GM12878 (cell line): ENCODE measurements around the gene BAG5. TPM values are rescaled to one million over a fixed set of nuclear protein-coding genes. Genes with fewer than 3 reads are reported as not detected.

Source experiments
- KAT2A ChIP-seq: conservative IDR thresholded peaks from 2 replicates; pipeline ENCODE4 v1.6.1; 2011; ENCODE audit warnings: low read depth, low read length; ENCODE audit not compliant: control insufficient read depth
- NBN ChIP-seq: fragments of 450-650 bp; IDR thresholded peaks from 2 replicates; pipeline ENCODE4 v1.6.1; 2016
- SRF ChIP-seq, 2 experiments: IDR thresholded peaks; 2 replicates each; pipeline ENCODE4 v1.6.1; 2011; ENCODE audit warnings: low read depth in 2 of 2, low read length in 2 of 2, mild to moderate bottlenecking in 1 of 2, moderate library complexity in 1 of 2
- polyA plus RNA-seq, 11 experiments: library from polyadenylated mRNA; depleted of rRNA in 4 of 11; unstranded in 6 of 11; stranded (reverse) in 5 of 11; fragments of >200 nt; fragmentation: Nextera tagmentation in 4 of 11; fragmentation: Illumina TruSeq in 1 of 11; extraction: Ambion mirVana in 4 of 11; extraction: Trizol in 1 of 11; gene quantifications; 1 replicate in 1 of 11; 2 replicates in 10 of 11; pipeline versions ENCODE4 v1.2.1 to v1.2.3, GENCODE V29; 2011 to 2016; ENCODE audit warnings: inconsistent platforms in 2 of 11, missing spikeins in 2 of 11, low read depth in 1 of 11
- small RNA-seq: library from RNA; depleted of rRNA; stranded (forward); fragments of <200 nt; gene quantifications from one replicate; pipeline ENCODE3, GENCODE V24; 2014
- total RNA-seq, 4 experiments: library from RNA; depleted of rRNA in 3 of 4; stranded (reverse); fragments of >200 nt in 3 of 4; fragmentation: Illumina TruSeq in 1 of 4; extraction: Trizol in 1 of 4; gene quantifications; 2 replicates each; pipeline versions ENCODE4 v1.2.1 to v1.2.3, GENCODE V29; 2013 to 2021
- TF ChIP-seq, protein P1 (sequence below): IDR thresholded peaks from 2 replicates; pipeline ENCODE4 v1.6.1; 2012; ENCODE audit warnings: improper control_type of control experiment, low read depth, low read length; ENCODE audit not compliant: insufficient replicate concordance
- TF ChIP-seq, protein P2 (sequence below): fragments of 150-350 bp; IDR thresholded peaks from 2 replicates; pipeline ENCODE4 v1.6.1; 2016; ENCODE audit warnings: low read depth, low read length
- TF ChIP-seq, protein P3 (sequence below): fragments of 450-650 bp; IDR thresholded peaks from 2 replicates; pipeline ENCODE4 v1.6.1; 2014; ENCODE audit warnings: mild to moderate bottlenecking
- TF ChIP-seq, protein P4 (sequence below): IDR thresholded peaks from 2 replicates; pipeline ENCODE4 v1.6.1; 2012; ENCODE audit warnings: low read depth, low read length, improper control_type of control experiment

Gene BAG5
- total and polyA plus RNA-seq, 10 of the 15 experiments (the other 5 are each of a cell fraction or from before 2014, with no cell fraction given): 9.9 to 30.5 (median 20.1) TPM

DNA sequence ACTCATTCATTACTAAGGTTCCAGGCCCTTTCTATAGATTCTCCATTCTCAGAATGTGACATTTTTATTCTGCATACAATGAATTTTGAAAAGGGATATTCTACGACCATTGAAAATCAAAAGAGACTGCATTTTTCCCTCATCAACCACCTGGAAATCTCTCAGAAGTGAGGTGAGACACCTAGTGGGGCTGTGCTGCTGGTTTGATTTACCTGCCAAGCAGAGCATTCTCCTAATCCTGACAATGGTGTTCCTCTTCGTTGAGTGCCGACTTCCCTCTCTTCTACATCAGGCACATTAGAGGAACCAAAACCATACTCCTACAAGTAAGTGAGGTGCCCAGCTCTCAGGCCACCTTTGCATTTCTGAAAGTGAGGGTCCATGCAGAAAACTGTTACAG, 54.7 kb downstream of the BAG5 start (continued):
- TF ChIP-seq, protein P1, sequence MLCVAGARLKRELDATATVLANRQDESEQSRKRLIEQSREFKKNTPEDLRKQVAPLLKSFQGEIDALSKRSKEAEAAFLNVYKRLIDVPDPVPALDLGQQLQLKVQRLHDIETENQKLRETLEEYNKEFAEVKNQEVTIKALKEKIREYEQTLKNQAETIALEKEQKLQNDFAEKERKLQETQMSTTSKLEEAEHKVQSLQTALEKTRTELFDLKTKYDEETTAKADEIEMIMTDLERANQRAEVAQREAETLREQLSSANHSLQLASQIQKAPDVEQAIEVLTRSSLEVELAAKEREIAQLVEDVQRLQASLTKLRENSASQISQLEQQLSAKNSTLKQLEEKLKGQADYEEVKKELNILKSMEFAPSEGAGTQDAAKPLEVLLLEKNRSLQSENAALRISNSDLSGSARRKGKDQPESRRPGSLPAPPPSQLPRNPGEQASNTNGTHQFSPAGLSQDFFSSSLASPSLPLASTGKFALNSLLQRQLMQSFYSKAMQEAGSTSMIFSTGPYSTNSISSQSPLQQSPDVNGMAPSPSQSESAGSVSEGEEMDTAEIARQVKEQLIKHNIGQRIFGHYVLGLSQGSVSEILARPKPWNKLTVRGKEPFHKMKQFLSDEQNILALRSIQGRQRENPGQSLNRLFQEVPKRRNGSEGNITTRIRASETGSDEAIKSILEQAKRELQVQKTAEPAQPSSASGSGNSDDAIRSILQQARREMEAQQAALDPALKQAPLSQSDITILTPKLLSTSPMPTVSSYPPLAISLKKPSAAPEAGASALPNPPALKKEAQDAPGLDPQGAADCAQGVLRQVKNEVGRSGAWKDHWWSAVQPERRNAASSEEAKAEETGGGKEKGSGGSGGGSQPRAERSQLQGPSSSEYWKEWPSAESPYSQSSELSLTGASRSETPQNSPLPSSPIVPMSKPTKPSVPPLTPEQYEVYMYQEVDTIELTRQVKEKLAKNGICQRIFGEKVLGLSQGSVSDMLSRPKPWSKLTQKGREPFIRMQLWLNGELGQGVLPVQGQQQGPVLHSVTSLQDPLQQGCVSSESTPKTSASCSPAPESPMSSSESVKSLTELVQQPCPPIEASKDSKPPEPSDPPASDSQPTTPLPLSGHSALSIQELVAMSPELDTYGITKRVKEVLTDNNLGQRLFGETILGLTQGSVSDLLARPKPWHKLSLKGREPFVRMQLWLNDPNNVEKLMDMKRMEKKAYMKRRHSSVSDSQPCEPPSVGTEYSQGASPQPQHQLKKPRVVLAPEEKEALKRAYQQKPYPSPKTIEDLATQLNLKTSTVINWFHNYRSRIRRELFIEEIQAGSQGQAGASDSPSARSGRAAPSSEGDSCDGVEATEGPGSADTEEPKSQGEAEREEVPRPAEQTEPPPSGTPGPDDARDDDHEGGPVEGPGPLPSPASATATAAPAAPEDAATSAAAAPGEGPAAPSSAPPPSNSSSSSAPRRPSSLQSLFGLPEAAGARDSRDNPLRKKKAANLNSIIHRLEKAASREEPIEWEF: no peak
- TF ChIP-seq, protein P2, sequence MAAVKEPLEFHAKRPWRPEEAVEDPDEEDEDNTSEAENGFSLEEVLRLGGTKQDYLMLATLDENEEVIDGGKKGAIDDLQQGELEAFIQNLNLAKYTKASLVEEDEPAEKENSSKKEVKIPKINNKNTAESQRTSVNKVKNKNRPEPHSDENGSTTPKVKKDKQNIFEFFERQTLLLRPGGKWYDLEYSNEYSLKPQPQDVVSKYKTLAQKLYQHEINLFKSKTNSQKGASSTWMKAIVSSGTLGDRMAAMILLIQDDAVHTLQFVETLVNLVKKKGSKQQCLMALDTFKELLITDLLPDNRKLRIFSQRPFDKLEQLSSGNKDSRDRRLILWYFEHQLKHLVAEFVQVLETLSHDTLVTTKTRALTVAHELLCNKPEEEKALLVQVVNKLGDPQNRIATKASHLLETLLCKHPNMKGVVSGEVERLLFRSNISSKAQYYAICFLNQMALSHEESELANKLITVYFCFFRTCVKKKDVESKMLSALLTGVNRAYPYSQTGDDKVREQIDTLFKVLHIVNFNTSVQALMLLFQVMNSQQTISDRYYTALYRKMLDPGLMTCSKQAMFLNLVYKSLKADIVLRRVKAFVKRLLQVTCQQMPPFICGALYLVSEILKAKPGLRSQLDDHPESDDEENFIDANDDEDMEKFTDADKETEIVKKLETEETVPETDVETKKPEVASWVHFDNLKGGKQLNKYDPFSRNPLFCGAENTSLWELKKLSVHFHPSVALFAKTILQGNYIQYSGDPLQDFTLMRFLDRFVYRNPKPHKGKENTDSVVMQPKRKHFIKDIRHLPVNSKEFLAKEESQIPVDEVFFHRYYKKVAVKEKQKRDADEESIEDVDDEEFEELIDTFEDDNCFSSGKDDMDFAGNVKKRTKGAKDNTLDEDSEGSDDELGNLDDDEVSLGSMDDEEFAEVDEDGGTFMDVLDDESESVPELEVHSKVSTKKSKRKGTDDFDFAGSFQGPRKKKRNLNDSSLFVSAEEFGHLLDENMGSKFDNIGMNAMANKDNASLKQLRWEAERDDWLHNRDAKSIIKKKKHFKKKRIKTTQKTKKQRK: no peak
- TF ChIP-seq SRF (IDR thresholded peaks at IDR 0.05; ENCODE audit: low read depth in 2 of 2, low read length in 2 of 2) (no peak), NBN (no peak), KAT2A (no peak)
- TF ChIP-seq, protein P3, sequence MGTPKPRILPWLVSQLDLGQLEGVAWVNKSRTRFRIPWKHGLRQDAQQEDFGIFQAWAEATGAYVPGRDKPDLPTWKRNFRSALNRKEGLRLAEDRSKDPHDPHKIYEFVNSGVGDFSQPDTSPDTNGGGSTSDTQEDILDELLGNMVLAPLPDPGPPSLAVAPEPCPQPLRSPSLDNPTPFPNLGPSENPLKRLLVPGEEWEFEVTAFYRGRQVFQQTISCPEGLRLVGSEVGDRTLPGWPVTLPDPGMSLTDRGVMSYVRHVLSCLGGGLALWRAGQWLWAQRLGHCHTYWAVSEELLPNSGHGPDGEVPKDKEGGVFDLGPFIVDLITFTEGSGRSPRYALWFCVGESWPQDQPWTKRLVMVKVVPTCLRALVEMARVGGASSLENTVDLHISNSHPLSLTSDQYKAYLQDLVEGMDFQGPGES: no peak
- TF ChIP-seq, protein P4, sequence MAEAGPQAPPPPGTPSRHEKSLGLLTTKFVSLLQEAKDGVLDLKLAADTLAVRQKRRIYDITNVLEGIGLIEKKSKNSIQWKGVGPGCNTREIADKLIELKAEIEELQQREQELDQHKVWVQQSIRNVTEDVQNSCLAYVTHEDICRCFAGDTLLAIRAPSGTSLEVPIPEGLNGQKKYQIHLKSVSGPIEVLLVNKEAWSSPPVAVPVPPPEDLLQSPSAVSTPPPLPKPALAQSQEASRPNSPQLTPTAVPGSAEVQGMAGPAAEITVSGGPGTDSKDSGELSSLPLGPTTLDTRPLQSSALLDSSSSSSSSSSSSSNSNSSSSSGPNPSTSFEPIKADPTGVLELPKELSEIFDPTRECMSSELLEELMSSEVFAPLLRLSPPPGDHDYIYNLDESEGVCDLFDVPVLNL: no peak
- TF ChIP-seq, all 136 proteins: peak for 0

Small RNAs within 50 kb of the gene (small RNA-seq; reads per million reads assigned to genes)
- gene RNU4-68P (not detected), gene RNU7-160P (not detected)

Other genes starting within 250 kb of the BAG5 start
Only the 7 nearest of the 8 such genes appear.
- 39.6 and 43.3 TPM in 2 replicates for gene MARK3, start 177.2 kb downstream of the BAG5 start, total RNA-seq (2014; rRNA removed)
- gene MARK3, start 177.2 kb downstream of the BAG5 start, total RNA-seq (2014; rRNA removed; fragmentation: Illumina TruSeq; extraction: Trizol): 48.0 and 48.3 TPM in 2 replicates
- gene MARK3, start 177.2 kb downstream of the BAG5 start, total RNA-seq (2021): 51.9 and 59.3 TPM in 2 replicates
- gene MARK3, start 177.2 kb downstream of the BAG5 start, polyA plus RNA-seq (2011; rRNA removed): 75.1 and 85.6 TPM in 2 replicates
- 50.7 and 52.0 TPM in 2 replicates for gene MARK3, start 177.2 kb downstream of the BAG5 start, polyA plus RNA-seq (2014; fragmentation: Illumina TruSeq; extraction: Trizol)
- 10 to 100 TPM; 10.7 to 19.8 TPM for gene MARK3, start 177.2 kb downstream of the BAG5 start, polyA plus RNA-seq (2014; fragmentation: Nextera tagmentation; extraction: Ambion mirVana)
- 43.2 and 49.9 TPM in 2 replicates for gene MARK3, start 177.2 kb downstream of the BAG5 start, polyA plus RNA-seq (2014; rRNA removed)
- 10 to 100 TPM; 28.6 to 31.0 TPM for gene MARK3, start 177.2 kb downstream of the BAG5 start, polyA plus RNA-seq (2016; fragmentation: Nextera tagmentation; extraction: Ambion mirVana)
- gene CKB, start 39.8 kb downstream of the BAG5 start, total RNA-seq (2014; rRNA removed): 2.0 and 5.2 TPM in 2 replicates
- gene CKB, start 39.8 kb downstream of the BAG5 start, total RNA-seq (2014; rRNA removed; fragmentation: Illumina TruSeq; extraction: Trizol): 0.37 and 0.40 TPM in 2 replicates
- 3.6 and 5.5 TPM in 2 replicates for gene CKB, start 39.8 kb downstream of the BAG5 start, total RNA-seq (2021)
- gene CKB, start 39.8 kb downstream of the BAG5 start, polyA plus RNA-seq (2011; rRNA removed): 4.9 and 6.1 TPM in 2 replicates
- 0.46 TPM in 1 of 2 replicates, not detected in the other for gene CKB, start 39.8 kb downstream of the BAG5 start, polyA plus RNA-seq (2014; fragmentation: Illumina TruSeq; extraction: Trizol)
- under 1 TPM; 0.48 to 0.90 TPM for gene CKB, start 39.8 kb downstream of the BAG5 start, polyA plus RNA-seq (2014; fragmentation: Nextera tagmentation; extraction: Ambion mirVana)
- gene CKB, start 39.8 kb downstream of the BAG5 start, polyA plus RNA-seq (2014; rRNA removed): 2.8 and 9.0 TPM in 2 replicates
- 1 to 10 TPM; 2.6 to 3.3 TPM for gene CKB, start 39.8 kb downstream of the BAG5 start, polyA plus RNA-seq (2016; fragmentation: Nextera tagmentation; extraction: Ambion mirVana)
- gene TRMT61A, start 33.5 kb downstream of the BAG5 start, total RNA-seq (2014; rRNA removed): 13.5 and 18.2 TPM in 2 replicates
- gene TRMT61A, start 33.5 kb downstream of the BAG5 start, total RNA-seq (2014; rRNA removed; fragmentation: Illumina TruSeq; extraction: Trizol): 3.7 and 4.7 TPM in 2 replicates
- gene TRMT61A, start 33.5 kb downstream of the BAG5 start, total RNA-seq (2021): 15.6 and 17.9 TPM in 2 replicates
- 2.4 and 5.1 TPM in 2 replicates for gene TRMT61A, start 33.5 kb downstream of the BAG5 start, polyA plus RNA-seq (2011; rRNA removed)
- 0.46 and 1.4 TPM in 2 replicates for gene TRMT61A, start 33.5 kb downstream of the BAG5 start, polyA plus RNA-seq (2014; fragmentation: Illumina TruSeq; extraction: Trizol)
- gene TRMT61A, start 33.5 kb downstream of the BAG5 start, polyA plus RNA-seq (2014; fragmentation: Nextera tagmentation; extraction: Ambion mirVana): under 1 TPM; 0.11 to 0.38 TPM
- 17.6 and 20.4 TPM in 2 replicates for gene TRMT61A, start 33.5 kb downstream of the BAG5 start, polyA plus RNA-seq (2014; rRNA removed)
- gene TRMT61A, start 33.5 kb downstream of the BAG5 start, polyA plus RNA-seq (2016; fragmentation: Nextera tagmentation; extraction: Ambion mirVana): 10 to 100 TPM; 19.8 to 21.9 TPM
- gene COA8, start 303 bp upstream of the BAG5 start, total RNA-seq (2014; rRNA removed): 23.7 and 37.3 TPM in 2 replicates
- gene COA8, start 303 bp upstream of the BAG5 start, total RNA-seq (2014; rRNA removed; fragmentation: Illumina TruSeq; extraction: Trizol): 22.7 and 24.2 TPM in 2 replicates
- 29.0 and 34.7 TPM in 2 replicates for gene COA8, start 303 bp upstream of the BAG5 start, total RNA-seq (2021)
- gene COA8, start 303 bp upstream of the BAG5 start, polyA plus RNA-seq (2011; rRNA removed): 20.5 and 29.0 TPM in 2 replicates
- 27.4 and 30.6 TPM in 2 replicates for gene COA8, start 303 bp upstream of the BAG5 start, polyA plus RNA-seq (2014; fragmentation: Illumina TruSeq; extraction: Trizol)
- gene COA8, start 303 bp upstream of the BAG5 start, polyA plus RNA-seq (2014; fragmentation: Nextera tagmentation; extraction: Ambion mirVana): 10 to 100 TPM in 1 of 2 experiments, 1 to 10 TPM in 1; 6.1 to 11.3 TPM
- gene COA8, start 303 bp upstream of the BAG5 start, polyA plus RNA-seq (2014; rRNA removed): 32.8 and 33.7 TPM in 2 replicates
- gene COA8, start 303 bp upstream of the BAG5 start, polyA plus RNA-seq (2016; fragmentation: Nextera tagmentation; extraction: Ambion mirVana): 10 to 100 TPM; 67.6 to 69.5 TPM
- gene KLC1, start 66.6 kb upstream of the BAG5 start, total RNA-seq (2014; rRNA removed): 95.2 and 105 TPM in 2 replicates
- 68.9 and 71.4 TPM in 2 replicates for gene KLC1, start 66.6 kb upstream of the BAG5 start, total RNA-seq (2014; rRNA removed; fragmentation: Illumina TruSeq; extraction: Trizol)
- gene KLC1, start 66.6 kb upstream of the BAG5 start, total RNA-seq (2021): 102 and 113 TPM in 2 replicates
- gene KLC1, start 66.6 kb upstream of the BAG5 start, polyA plus RNA-seq (2011; rRNA removed): 85.2 and 120 TPM in 2 replicates
- 39.2 and 44.2 TPM in 2 replicates for gene KLC1, start 66.6 kb upstream of the BAG5 start, polyA plus RNA-seq (2014; fragmentation: Illumina TruSeq; extraction: Trizol)
- 10 to 100 TPM in 1 of 2 experiments, 1 to 10 TPM in 1; 5.5 to 15.5 TPM for gene KLC1, start 66.6 kb upstream of the BAG5 start, polyA plus RNA-seq (2014; fragmentation: Nextera tagmentation; extraction: Ambion mirVana)
- 137 and 140 TPM in 2 replicates for gene KLC1, start 66.6 kb upstream of the BAG5 start, polyA plus RNA-seq (2014; rRNA removed)
- 10 to 100 TPM; 75.7 to 76.5 TPM for gene KLC1, start 66.6 kb upstream of the BAG5 start, polyA plus RNA-seq (2016; fragmentation: Nextera tagmentation; extraction: Ambion mirVana)
- gene XRCC3, start 152.8 kb upstream of the BAG5 start, total RNA-seq (2014; rRNA removed): 48.2 and 50.9 TPM in 2 replicates
- 24.1 and 28.6 TPM in 2 replicates for gene XRCC3, start 152.8 kb upstream of the BAG5 start, total RNA-seq (2014; rRNA removed; fragmentation: Illumina TruSeq; extraction: Trizol)
- gene XRCC3, start 152.8 kb upstream of the BAG5 start, total RNA-seq (2021): 35.8 and 44.8 TPM in 2 replicates
- 19.0 and 25.6 TPM in 2 replicates for gene XRCC3, start 152.8 kb upstream of the BAG5 start, polyA plus RNA-seq (2011; rRNA removed)
- 52.0 and 55.3 TPM in 2 replicates for gene XRCC3, start 152.8 kb upstream of the BAG5 start, polyA plus RNA-seq (2014; fragmentation: Illumina TruSeq; extraction: Trizol)
- gene XRCC3, start 152.8 kb upstream of the BAG5 start, polyA plus RNA-seq (2014; fragmentation: Nextera tagmentation; extraction: Ambion mirVana): under 1 TPM; 0.37 to 0.60 TPM
- gene XRCC3, start 152.8 kb upstream of the BAG5 start, polyA plus RNA-seq (2014; rRNA removed): 40.9 and 45.1 TPM in 2 replicates
- gene XRCC3, start 152.8 kb upstream of the BAG5 start, polyA plus RNA-seq (2016; fragmentation: Nextera tagmentation; extraction: Ambion mirVana): 10 to 100 TPM; 24.2 to 25.0 TPM
- 12.1 and 13.4 TPM in 2 replicates for gene ZFYVE21, start 153.2 kb upstream of the BAG5 start, total RNA-seq (2014; rRNA removed)
- 8.3 and 9.3 TPM in 2 replicates for gene ZFYVE21, start 153.2 kb upstream of the BAG5 start, total RNA-seq (2014; rRNA removed; fragmentation: Illumina TruSeq; extraction: Trizol)
- gene ZFYVE21, start 153.2 kb upstream of the BAG5 start, total RNA-seq (2021): 12.1 and 16.9 TPM in 2 replicates
- gene ZFYVE21, start 153.2 kb upstream of the BAG5 start, polyA plus RNA-seq (2011; rRNA removed): 17.4 and 21.7 TPM in 2 replicates
- gene ZFYVE21, start 153.2 kb upstream of the BAG5 start, polyA plus RNA-seq (2014; fragmentation: Illumina TruSeq; extraction: Trizol): 7.9 and 9.1 TPM in 2 replicates
- gene ZFYVE21, start 153.2 kb upstream of the BAG5 start, polyA plus RNA-seq (2014; fragmentation: Nextera tagmentation; extraction: Ambion mirVana): 1 to 10 TPM in 1 of 2 experiments, under 1 TPM in 1; 0.79 to 3.1 TPM
- 20.6 and 21.8 TPM in 2 replicates for gene ZFYVE21, start 153.2 kb upstream of the BAG5 start, polyA plus RNA-seq (2014; rRNA removed)
- 10 to 100 TPM; 15.5 to 20.7 TPM for gene ZFYVE21, start 153.2 kb upstream of the BAG5 start, polyA plus RNA-seq (2016; fragmentation: Nextera tagmentation; extraction: Ambion mirVana)